SU-DHL-6 (cell line): ENCODE results near the gene SAP30L.

ENCODE experiments used
- CTCF ChIP-seq: fragments of 200-600 bp; sonication (generic); IDR thresholded peaks from one replicate; pipeline ENCODE4 v1.5.1; 2017; ENCODE audit warnings: antibody characterized with exemption, mild to moderate bottlenecking, low read length, moderate library complexity; ENCODE audit not compliant: insufficient read depth, poor library complexity, severe bottlenecking
- EZH2phosphoT487 ChIP-seq: fragments of 200-600 bp; sonication (generic), shearing (Covaris generic); conservative IDR thresholded peaks from 2 replicates; pipeline ENCODE4 v1.6.1; 2018; ENCODE audit warnings: mild to moderate bottlenecking, antibody characterized with exemption, low read length, moderate library complexity, mixed read lengths

GRCh38 chr5:154442801-154443200 is 3.0 kb upstream of the SAP30L start:
- no peak for TF ChIP-seq CTCF
- no peak for TF ChIP-seq EZH2phosphoT487
